ENCODE measurements around the gene LAD1.

The LAD1 gene

DNA sequence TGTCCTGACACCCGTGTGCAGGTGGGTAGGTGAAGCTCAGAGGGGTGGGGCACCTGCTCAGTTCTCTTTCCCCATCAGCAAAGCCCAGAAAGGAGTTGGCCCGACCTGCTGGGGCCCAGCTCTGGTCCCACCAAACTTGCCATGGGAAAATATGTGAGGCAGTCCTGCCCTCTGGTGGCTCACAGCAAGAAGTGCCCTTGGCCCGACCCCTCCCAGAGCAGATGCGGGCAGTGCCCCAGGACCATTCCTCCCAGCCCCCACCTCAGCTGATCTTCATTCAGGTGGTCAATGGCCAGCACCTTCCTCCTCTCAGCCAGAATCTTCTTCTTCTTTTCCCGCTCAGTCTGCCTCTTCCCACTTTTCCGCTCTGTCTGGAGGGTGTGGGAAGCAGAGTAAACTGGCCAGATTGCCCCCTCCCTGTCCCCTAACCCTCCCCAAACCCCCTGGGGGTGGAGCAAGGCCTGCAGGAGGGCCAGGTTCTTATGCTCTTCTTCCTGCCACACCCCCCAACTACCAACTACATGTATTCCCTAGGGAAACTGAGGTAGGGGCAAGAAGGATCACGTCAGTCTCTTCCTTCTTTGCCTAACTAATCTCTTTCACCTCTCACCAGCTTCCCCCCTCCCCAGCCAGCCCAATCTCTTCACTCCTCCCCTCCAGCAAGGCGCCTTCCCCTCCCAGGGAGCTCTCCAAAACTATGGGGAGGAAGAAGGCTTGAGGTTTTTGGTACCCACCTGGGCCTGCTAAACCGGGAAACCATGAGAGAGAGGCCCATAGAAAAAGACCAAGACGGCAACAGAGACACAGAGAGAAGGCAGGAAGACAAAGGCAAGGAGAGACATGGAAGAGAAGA lies 37.2 kb downstream of the LAD1 start:
- peak; percentile 25 for DNase-seq

DNA sequence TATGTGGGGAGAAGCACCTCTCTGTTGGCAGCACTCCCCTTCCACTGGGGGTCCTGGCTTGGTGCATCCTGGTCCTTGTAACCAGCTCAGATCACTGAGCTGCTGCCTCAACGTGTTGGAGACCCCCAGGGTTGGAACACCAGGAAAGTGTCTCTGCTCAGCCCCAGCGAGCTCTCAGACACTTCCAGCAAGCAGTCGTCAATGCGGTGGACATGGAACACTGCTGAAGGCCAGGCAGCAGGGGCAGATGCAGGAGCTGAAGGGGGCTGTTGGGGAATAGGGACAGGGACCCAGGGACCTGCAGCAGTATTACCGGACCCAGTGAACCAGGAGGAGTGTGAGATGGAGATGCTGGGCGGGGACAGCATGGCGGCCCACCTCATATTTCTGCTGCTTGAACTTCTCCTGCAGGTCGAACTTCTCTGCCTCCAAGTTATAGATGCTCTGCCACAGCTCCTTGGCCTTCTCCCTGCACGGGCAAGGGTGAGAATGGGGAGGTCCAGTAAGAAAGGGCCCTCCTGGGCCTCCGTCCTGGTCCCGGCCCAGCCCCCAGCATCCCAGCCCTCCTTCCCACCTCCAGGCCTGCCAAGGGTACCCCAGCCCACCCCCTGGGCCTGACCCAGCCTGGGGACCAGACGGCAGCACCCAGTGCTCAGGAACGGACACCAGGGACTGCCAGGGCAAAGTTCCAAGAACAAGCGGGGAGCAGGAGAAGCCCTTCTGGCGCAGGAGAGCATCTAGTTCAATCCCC lies 38.0 kb downstream of the LAD1 start:
- no peak for DNase-seq

GRCh38 chr1:201360486-201360885 lies 38.6 kb downstream of the LAD1 start:
- no peak for DNase-seq

GRCh38 chr1:201359873-201360210 lies 39.3 kb downstream of the LAD1 start:
- no peak for DNase-seq

- no peak for DNase-seq
Measured at GRCh38 chr1:201359031-201359872, 39.9 kb downstream of the LAD1 start.

- no peak for DNase-seq
Measured at GRCh38 chr1:201358596-201358995, 40.5 kb downstream of the LAD1 start.

DNA sequence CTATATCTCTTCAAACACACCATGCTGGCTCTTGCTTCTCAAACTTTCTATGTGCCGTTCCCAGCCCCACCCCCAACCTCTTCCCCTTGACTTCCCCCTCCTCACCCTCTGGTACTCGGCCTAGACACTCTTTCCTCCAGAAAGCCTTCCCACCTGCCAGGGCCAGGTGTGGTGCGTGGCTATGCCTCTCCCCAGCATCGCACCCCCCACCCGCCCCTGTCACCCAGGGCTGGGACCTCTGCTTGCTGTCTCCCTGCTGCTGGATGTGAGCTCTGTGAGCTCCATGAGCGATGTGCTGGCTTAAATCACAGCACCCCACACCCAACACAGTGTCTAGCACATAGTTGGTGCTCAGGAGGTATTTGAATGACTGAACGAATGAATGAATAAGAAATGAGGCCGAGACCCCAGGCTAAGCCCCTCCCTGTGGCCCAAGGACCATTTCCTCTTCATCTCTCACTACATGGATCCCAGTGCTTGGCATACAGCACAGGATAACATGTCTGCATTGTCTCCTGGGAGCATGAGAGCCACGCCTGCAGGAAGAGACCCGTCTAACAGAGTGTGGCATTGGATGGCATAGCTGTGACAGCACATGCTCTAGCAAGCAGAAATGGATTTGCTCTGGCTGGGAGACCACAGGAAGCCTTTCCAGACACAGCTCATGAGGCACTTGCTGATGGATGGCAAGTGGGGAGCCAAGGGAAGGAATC lies 41.3 kb downstream of the LAD1 start:
- DNase-seq = no peak

- DNase-seq = no peak
Measured at GRCh38 chr1:201357211-201357610, 41.9 kb downstream of the LAD1 start.

GRCh38 chr1:201356701-201357100 lies 42.4 kb downstream of the LAD1 start:
- no peak for DNase-seq

GRCh38 chr1:201356236-201356635 lies 42.9 kb downstream of the LAD1 start:
- DNase-seq = no peak

DNA sequence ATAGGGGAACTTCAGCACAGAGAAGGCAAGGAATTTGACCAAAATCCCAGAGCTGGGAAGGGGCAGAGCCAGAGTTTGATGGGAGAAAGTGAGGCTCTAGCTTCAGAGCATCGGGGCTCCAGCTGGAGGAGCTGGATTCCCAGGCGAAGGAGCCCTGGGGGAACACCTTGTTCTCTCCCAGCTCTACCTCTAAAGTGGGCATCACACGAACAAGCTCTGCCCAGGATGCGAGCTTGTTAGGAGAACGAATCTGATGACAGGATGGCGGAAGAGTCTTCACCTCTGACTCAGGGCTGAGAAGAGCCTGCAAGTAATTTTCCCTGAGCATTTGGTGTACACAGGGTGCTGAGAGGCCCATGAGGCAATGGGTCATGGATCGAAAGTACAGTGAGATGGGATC lies 43.7 kb downstream of the LAD1 start:
- no peak for DNase-seq

GRCh38 chr1:201354901-201355295 lies 44.2 kb downstream of the LAD1 start:
- no peak for DNase-seq

DNA sequence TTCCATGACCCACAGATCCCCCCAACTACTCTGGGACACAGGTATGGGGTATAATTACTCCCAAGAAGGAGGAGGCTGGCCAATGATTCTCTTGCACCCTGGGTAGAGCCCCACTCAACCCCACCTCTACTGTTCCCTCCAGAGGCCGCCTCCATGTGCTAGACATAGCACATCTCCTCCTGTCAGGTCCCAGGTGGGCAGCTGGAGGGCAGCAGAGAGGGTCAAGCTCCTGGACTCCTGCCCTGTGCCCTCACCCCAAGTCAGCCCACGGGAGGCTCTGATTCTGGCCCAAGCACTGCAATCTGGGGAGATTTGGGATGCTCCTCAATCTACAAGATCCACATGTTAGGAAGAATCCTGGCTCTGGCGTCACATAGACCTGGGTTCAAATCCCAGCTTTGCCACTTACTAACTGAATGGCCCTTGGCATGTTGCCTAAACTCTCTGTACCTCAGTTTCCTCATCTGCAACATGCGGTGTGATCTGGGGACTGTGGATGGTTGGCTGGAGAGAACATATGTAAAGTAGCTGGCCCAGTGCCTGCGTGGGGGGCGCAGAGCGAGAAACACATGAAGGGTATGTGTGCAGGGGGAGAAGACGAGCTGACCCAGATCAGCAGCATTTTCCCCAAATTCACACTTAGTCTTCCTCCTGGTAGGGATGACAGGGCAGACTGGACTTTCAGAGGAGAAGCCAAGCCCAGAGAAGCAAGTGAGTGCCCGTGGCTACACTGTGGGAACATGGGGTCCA lies 44.8 kb downstream of the LAD1 start:
- no peak for DNase-seq

DNA sequence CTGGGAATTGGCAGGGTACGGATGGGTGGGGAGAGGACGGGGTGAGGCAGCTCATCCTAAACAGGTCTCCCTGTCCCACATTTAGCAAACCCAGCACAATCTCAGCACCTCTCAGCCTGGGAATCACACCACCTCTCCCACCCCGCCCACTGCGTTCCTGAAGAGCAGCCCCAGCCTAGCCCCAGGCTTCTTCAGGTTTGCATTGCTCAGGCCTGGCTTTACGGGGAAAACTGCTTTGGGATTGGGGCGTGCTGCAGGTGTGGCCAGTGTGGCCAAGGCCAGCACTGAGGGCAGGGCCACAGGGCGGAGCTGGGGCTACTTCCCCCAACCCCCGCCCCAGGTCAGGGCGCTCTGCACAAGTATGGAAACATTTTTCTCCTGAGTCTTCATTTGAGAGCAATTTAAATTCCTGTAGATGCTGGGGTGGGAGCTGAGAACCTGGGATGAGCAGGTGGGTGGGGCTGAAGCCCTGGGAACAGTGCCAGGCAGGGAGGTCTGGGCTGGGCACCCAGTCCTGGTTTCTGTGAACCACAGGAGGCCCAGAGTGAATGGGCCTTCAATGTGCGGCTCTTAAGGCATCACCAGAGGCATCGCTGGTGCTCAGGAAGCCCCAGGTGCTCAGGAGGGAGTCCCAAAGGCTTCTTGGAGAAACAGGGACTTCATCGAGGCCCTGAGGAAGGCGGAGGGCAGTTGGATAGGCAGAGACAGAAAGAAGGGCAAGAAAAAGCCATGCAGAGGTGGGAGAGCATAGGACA lies 45.8 kb downstream of the LAD1 start:
- DNase-seq = no peak

DNA sequence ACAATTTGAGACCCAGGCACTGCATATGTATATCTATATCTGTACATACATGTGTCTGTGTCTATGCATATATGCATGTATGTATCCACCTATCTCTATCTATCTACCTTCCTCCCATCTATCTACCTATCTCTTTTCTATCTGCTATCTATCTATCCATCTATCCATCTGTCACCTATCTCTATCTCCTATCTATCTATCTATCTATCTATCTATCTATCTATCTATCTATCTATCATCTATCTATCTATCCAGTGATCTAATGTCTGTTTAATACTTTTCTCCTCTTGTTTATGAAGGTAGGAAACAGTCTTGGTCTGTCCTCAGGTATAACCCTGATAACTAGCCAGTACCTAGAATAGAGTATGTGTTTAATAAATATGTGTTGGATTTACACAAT lies 47.5 kb downstream of the LAD1 start:
- DNase-seq = no peak

DNA sequence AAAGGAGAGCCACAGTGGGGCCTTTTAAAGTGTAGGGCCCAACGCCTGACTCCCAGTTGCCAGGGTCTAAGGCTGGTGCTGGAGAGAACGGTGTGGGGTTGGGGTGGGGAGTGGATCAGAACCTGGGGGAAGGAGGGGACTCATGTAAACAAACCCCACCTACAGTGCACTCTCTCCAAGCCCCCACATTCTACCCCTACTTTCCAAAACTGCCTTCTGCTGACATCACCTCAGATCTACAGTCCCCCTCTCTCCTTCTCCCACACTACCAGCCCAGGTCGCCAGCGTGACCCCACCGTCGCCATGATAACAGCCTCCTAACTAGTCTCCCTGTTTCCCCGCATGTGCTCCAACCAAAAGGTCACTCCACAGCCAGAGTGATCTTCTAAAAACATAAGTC lies 48.2 kb downstream of the LAD1 start:
- DNase-seq = no peak

GRCh38 chr1:201350361-201350725 lies 48.8 kb downstream of the LAD1 start:
- no peak for DNase-seq

- DNase-seq = no peak
Measured at GRCh38 chr1:201349092-201349491, 50.0 kb downstream of the LAD1 start.

GRCh38 chr1:201348211-201348566 lies 50.9 kb downstream of the LAD1 start:
- DNase-seq = peak; percentile 25

GRCh38 chr1:201347498-201348210 lies 51.5 kb downstream of the LAD1 start:
- no peak for DNase-seq

- no peak for DNase-seq
Measured at GRCh38 chr1:201346987-201347386, 52.1 kb downstream of the LAD1 start.
